Measurements from ENCODE around the gene AGBL3. TPM values are rescaled to one million over a fixed set of nuclear protein-coding genes. Genes with fewer than 3 reads are reported as not detected.

AGBL3 gene
- total and polyA plus RNA-seq, 9 of the 15 experiments (the other 6 are each of a cell fraction or from before 2014, with no cell fraction given), result 0.54 to 2.9 (median 1.7) TPM

DNA sequence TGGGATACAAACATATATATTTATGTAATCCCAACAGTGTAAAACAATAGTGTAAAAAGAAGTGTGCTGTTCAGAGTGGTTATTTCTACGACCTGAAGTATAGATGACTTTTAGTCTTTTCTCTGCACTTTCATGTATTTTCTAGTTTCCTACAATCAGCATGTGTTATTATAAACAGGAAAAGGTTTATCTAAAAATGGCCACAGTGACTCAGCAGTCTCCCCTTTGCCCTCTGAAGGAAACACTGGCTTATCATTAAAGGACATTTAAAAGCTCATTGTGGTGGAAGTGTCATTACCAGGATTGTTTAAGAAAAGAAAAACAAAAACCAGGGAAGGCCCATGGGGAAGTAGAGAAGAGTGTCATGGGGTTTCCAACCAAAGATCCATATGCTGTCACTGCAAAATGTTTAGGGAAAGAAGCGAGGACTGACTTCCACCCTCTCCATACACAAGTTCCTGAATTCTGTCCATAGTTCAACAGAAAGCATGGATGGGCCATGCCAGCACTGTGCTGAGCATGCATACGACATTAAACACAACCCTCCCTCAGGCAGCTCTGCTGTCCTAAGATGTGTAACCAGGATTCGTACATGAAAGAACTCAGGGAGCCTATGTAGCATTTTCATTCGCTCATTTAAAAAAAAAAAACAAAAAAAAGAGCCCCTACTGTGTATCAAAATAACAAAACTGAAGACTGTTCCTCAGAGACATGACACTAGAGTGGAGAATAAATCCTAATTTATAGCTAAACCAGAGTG is 174.0 kb downstream of the AGBL3 start (continued):
- TF ChIP-seq TAF9B (IDR thresholded peaks at IDR 0.05; ENCODE audit: partially characterized antibody), result peak; percentile 66
- no peak for TF ChIP-seq NFATC3 (IDR thresholded peaks at IDR 0.05)
- peak; percentile 94 for TF ChIP-seq ETV1 (tag; conservative IDR thresholded peaks at IDR 0.05; ENCODE audit: low read depth)
- no peak for TF ChIP-seq GABPB2 (CRISPR knock-in tag; conservative IDR thresholded peaks at IDR 0.05)
- no peak for TF ChIP-seq SRF (CRISPR knock-in tag; IDR thresholded peaks at IDR 0.05)
- TF ChIP-seq MCM3 (IDR thresholded peaks at IDR 0.05), result no peak
- 0 out of 2 replicates have a peak, but pooled peaks have one; percentile 62 for TF ChIP-seq BRD4 (IDR thresholded peaks at IDR 0.05)
- peak; percentile 85 for TF ChIP-seq LEF1 (IDR thresholded peaks at IDR 0.05)
- TF ChIP-seq DPF2 (IDR thresholded peaks at IDR 0.05), result peak; percentile 94
- TF ChIP-seq SETDB1 (IDR thresholded peaks at IDR 0.05; ENCODE audit: low read length), result no peak
- TF ChIP-seq ARID1B (IDR thresholded peaks at IDR 0.05), result peak; percentile 91
- TF ChIP-seq, protein P1, sequence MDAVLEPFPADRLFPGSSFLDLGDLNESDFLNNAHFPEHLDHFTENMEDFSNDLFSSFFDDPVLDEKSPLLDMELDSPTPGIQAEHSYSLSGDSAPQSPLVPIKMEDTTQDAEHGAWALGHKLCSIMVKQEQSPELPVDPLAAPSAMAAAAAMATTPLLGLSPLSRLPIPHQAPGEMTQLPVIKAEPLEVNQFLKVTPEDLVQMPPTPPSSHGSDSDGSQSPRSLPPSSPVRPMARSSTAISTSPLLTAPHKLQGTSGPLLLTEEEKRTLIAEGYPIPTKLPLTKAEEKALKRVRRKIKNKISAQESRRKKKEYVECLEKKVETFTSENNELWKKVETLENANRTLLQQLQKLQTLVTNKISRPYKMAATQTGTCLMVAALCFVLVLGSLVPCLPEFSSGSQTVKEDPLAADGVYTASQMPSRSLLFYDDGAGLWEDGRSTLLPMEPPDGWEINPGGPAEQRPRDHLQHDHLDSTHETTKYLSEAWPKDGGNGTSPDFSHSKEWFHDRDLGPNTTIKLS (IDR thresholded peaks at IDR 0.05; ENCODE audit: borderline replicate concordance, low read depth), result peak; percentile 12; the same call in 1 of the 2 replicates
- TF ChIP-seq PTTG1 (tag; IDR thresholded peaks at IDR 0.05; ENCODE audit: low read depth), result no peak
- no peak for TF ChIP-seq ASH1L (IDR thresholded peaks at IDR 0.05; ENCODE audit: borderline replicate concordance, low read depth, partially characterized antibody)
- no peak for TF ChIP-seq PML (IDR thresholded peaks at IDR 0.05; ENCODE audit: low read length)
- TF ChIP-seq, protein P2, sequence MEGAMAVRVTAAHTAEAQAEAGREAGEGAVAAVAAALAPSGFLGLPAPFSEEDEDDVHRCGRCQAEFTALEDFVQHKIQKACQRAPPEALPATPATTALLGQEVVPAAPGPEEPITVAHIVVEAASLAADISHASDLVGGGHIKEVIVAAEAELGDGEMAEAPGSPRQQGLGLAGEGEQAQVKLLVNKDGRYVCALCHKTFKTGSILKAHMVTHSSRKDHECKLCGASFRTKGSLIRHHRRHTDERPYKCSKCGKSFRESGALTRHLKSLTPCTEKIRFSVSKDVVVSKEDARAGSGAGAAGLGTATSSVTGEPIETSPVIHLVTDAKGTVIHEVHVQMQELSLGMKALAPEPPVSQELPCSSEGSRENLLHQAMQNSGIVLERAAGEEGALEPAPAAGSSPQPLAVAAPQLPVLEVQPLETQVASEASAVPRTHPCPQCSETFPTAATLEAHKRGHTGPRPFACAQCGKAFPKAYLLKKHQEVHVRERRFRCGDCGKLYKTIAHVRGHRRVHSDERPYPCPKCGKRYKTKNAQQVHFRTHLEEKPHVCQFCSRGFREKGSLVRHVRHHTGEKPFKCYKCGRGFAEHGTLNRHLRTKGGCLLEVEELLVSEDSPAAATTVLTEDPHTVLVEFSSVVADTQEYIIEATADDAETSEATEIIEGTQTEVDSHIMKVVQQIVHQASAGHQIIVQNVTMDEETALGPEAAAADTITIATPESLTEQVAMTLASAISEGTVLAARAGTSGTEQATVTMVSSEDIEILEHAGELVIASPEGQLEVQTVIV (CRISPR knock-in tag; IDR thresholded peaks at IDR 0.05; ENCODE audit: borderline replicate concordance), result no peak
- no peak for TF ChIP-seq ZKSCAN3 (CRISPR knock-in tag; IDR thresholded peaks at IDR 0.05)
- TF ChIP-seq, protein P3, sequence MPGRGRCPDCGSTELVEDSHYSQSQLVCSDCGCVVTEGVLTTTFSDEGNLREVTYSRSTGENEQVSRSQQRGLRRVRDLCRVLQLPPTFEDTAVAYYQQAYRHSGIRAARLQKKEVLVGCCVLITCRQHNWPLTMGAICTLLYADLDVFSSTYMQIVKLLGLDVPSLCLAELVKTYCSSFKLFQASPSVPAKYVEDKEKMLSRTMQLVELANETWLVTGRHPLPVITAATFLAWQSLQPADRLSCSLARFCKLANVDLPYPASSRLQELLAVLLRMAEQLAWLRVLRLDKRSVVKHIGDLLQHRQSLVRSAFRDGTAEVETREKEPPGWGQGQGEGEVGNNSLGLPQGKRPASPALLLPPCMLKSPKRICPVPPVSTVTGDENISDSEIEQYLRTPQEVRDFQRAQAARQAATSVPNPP (IDR thresholded peaks at IDR 0.05; ENCODE audit: borderline replicate concordance, insufficient read depth, insufficient read length), result no peak
- TF ChIP-seq, protein P4, sequence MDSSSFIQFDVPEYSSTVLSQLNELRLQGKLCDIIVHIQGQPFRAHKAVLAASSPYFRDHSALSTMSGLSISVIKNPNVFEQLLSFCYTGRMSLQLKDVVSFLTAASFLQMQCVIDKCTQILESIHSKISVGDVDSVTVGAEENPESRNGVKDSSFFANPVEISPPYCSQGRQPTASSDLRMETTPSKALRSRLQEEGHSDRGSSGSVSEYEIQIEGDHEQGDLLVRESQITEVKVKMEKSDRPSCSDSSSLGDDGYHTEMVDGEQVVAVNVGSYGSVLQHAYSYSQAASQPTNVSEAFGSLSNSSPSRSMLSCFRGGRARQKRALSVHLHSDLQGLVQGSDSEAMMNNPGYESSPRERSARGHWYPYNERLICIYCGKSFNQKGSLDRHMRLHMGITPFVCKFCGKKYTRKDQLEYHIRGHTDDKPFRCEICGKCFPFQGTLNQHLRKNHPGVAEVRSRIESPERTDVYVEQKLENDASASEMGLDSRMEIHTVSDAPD (CRISPR knock-in tag; IDR thresholded peaks at IDR 0.05), result no peak
- no peak for TF ChIP-seq ARHGAP35 (IDR thresholded peaks at IDR 0.05; ENCODE audit: partially characterized antibody)
- no peak; a peak in 1 of 4 replicates for TF ChIP-seq KDM4B (IDR thresholded peaks at IDR 0.05; ENCODE audit: borderline replicate concordance in 2 of 2, low read depth in 1 of 2)
- peak; percentile 94 for TF ChIP-seq SMARCE1 (IDR thresholded peaks at IDR 0.05)
- TF ChIP-seq EZH2 (IDR thresholded peaks at IDR 0.05; ENCODE audit: borderline replicate concordance, low read depth, low read length), result no peak
- TF ChIP-seq ZNF232 (CRISPR knock-in tag; IDR thresholded peaks at IDR 0.05), result no peak
